ENCODE data around the gene SETD7. TPM values are rescaled to one million over a fixed set of nuclear protein-coding genes. Genes with fewer than 3 reads are reported as not detected.

The SETD7 gene
- total and polyA plus RNA-seq, 2 of the 4 experiments (the other 2 are of a cell fraction), result 17.0 to 46.6 TPM

- H2AK9ac ChIP-seq (replicated peaks; ENCODE audit: low read depth, low read length, poor library complexity), result no peak overlapping the region
- H3K27me3 ChIP-seq (ENCODE audit: control insufficient read depth, insufficient read depth, low read length), result peaks cover 3% of the 10 kb centered on the region
- H3K4me3 ChIP-seq (ENCODE audit: insufficient read depth, low read depth, low read length), result no peak overlapping the region
- H3K9me1 ChIP-seq (ENCODE audit: insufficient read depth, low read length), result peaks cover 5% of the 10 kb centered on the region
- H3K79me1 ChIP-seq (ENCODE audit: low read depth in 1 of 2, low read length in 2 of 2), result no peaks in the 10 kb centered on the region
- no peak overlapping the region for H2BK15ac ChIP-seq (ENCODE audit: low read depth, low read length)
- intact Hi-C loops (cut with micrococcal nuclease) (no loop called here), in situ Hi-C loops (cut with MboI; ENCODE audit: low sequenced_read_pairs) (no loop called here), dilution Hi-C loops (cut with HindIII; ENCODE audit: low sequenced_read_pairs, unreplicated experiment) (no loop called here)
- no peak overlapping the region for H2BK120ac ChIP-seq (ENCODE audit: low read depth, low read length)
- H2AK5ac ChIP-seq (ENCODE audit: low read depth, low read length), result no peak overlapping the region
- H4K91ac ChIP-seq (ENCODE audit: insufficient read depth, low read depth, low read length), result no peak overlapping the region; the same call in 1 of the 2 replicates
- no peak overlapping the region for H3K56ac ChIP-seq (ENCODE audit: extremely low read depth, insufficient read depth, low read length)
- no peak overlapping the region for H2BK5ac ChIP-seq (ENCODE audit: low read depth, low read length, poor library complexity, severe bottlenecking)
- no peak overlapping the region for H3K4ac ChIP-seq (ENCODE audit: low read depth, low read length)
- H4K8ac ChIP-seq (ENCODE audit: low read depth in 2 of 2, low read length in 2 of 2), result no peak overlapping the region
- no peaks in the 10 kb centered on the region for H4K20me1 ChIP-seq (ENCODE audit: insufficient read depth, low read length)
- H2AFZ ChIP-seq (replicated peaks; ENCODE audit: low read length, poor library complexity), result no peak overlapping the region
- no peaks in the 10 kb centered on the region for H3K36me3 ChIP-seq (ENCODE audit: control insufficient read depth, insufficient read depth, low read length)
- no peaks in the 10 kb centered on the region for H3K4me1 ChIP-seq (ENCODE audit: control insufficient read depth, insufficient read depth, low read length)
- DNase-seq, result no peak
- ATAC-seq (ENCODE audit: low read depth), result no peak
- WGBS, 2 experiments (ENCODE audit: extremely low coverage in 2 of 2, insufficient read length in 1 of 2), result no CpG with 5 or more reads among the region's 4 CpGs
- BruUV-seq (replicated peaks), result no TSS peak
- peak; percentile 94 for TF ChIP-seq CEBPB (IDR thresholded peaks at IDR 0.05; ENCODE audit: low read depth, low read length)
- no peak for TF ChIP-seq RFX5 (IDR thresholded peaks at IDR 0.05; ENCODE audit: low read depth, low read length)
- POLR2A ChIA-PET (ENCODE audit: unreplicated experiment), result no interaction called here
- H3K14ac ChIP-seq (replicated peaks; ENCODE audit: low read depth, low read length), result no peak overlapping the region
- H3K18ac ChIP-seq (ENCODE audit: low read depth, low read length), result no peak overlapping the region
- CTCF ChIA-PET, result interaction anchor here (1.1 kb wide), 1 partner anchor 70 kb away, joined by 3 read pairs; no protein-coding TSS in a partner anchor
- H2BK20ac ChIP-seq (ENCODE audit: low read depth, low read length), result no peak overlapping the region
- no peaks in the 10 kb centered on the region for H3K9me3 ChIP-seq (ENCODE audit: control insufficient read depth, insufficient read depth, low read length)
- H3K4me2 ChIP-seq (ENCODE audit: low read depth, low read length), result no peak overlapping the region
- no peak overlapping the region for H3K27ac ChIP-seq (ENCODE audit: insufficient read depth, low read length)
- H3K9ac ChIP-seq (ENCODE audit: low read depth, low read length), result no peak overlapping the region
- H3K23ac ChIP-seq (ENCODE audit: low read depth, low read length), result no peak overlapping the region
- no peak overlapping the region for H4K5ac ChIP-seq (ENCODE audit: low read depth, low read length)
Observed at GRCh38 chr4:139587446-139587845, 31.4 kb upstream of the SETD7 start.
